Suppressor macrophage treated with lipopolysaccharide for 1 hour (primary cell): ENCODE data around the gene KDM4B.

ENCODE experiments used
- DNase-seq, 3 donors: peaks; one replicate each; pipeline ENCODE4 v3.0.0-alpha.2; 2020 to 2022

KDM4B gene

DNA sequence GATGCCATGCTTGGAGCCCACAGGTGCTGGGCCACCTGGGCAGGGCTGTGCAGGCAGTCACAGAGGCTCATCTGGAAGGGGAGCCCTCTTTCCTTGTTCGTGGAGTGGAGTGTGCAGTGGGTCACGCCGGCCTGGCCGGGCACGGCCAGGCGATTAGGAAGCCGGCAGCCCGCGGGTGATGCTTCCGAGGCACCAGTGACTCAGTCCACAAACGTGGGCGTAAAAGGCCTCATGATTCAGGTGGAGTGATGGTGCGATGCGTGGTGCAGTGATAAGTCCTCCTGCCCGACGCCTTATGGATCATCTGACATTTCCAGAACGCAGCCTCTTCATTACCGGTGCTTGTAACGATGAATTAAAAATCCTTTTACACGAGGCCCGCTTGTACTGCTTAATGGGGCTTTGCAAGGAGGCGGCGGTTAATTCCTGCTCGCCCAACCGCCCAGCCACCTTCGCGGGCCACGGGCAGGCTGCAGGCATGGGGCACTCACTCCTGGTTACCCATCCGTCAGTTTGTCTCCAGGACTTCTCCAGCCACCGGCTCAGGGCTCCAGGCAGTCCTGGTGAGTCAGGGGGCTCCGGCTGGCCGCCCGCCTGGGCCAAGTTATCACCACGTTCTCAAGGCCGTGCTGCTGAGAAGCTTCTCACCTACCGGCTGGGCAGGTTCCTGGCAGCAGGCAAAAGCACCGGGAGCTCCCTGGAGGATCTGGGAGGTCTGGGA is 172.4 kb downstream of the KDM4B start:
- DNase-seq, result no peak

DNA sequence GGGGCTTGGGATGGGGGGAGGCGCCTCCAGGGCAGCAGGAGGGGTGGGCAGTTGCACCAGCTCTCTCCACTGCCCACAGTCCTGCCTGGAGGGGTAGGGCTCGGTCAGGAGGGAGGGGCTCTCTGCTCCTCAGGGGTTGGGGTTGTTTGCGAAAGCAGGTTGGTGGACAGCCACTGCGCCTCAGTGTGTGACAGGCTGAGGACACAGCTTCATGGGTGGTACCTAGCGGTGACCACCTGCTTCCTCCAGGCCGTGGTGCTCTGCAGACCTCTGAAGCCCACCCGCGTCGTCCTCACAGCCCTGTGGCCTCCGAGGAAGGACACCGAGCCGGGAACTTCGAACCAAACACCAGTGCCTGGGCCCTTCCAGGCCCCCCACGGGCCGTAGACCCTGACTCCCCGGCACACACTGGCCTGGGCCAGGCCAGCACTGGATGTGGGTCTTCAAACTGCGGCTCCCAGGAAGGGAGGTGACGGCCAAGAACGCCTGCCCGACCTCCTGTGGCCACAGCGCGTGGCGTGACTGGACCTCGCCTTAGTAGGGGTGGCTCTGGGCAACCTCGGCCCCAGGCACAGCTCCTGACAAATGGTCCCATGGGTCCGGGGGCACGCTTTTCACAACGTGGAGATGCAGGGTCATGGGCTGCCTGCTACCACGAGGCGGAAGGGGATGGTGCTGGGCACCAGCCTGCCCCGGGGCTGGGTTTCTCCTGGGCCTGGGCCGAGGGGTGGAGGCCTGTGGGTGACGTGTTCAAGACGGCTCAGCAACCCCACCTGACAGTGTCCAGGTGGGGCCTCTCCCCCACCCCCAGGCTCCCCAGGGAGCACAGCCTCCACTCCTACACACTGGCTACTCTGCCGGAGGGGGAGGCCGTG is 173.2 kb downstream of the KDM4B start:
- DNase-seq, result no peak

DNA sequence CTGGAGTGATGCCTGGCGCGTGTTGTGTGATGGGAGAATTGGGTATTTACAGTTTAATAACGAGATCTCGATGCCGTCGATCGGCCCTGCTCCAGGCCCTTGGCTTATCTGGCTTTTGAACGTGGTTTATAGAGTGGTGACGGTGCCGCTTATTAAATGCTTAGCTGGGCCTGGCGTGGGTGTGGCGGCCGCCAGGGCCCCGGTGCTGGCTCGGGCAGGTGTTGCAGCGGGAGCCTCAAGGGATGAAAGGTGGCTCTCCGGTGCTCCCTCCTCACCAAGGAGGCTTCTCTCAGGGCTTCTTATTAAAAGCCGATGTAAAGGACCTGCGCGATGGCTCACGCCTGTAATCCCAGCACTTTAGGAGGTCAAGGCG is 173.8 kb downstream of the KDM4B start:
- no peak for DNase-seq

GRCh38 chr19:5143471-5144411 is 174.8 kb downstream of the KDM4B start:
- DNase-seq, result no peak

DNA sequence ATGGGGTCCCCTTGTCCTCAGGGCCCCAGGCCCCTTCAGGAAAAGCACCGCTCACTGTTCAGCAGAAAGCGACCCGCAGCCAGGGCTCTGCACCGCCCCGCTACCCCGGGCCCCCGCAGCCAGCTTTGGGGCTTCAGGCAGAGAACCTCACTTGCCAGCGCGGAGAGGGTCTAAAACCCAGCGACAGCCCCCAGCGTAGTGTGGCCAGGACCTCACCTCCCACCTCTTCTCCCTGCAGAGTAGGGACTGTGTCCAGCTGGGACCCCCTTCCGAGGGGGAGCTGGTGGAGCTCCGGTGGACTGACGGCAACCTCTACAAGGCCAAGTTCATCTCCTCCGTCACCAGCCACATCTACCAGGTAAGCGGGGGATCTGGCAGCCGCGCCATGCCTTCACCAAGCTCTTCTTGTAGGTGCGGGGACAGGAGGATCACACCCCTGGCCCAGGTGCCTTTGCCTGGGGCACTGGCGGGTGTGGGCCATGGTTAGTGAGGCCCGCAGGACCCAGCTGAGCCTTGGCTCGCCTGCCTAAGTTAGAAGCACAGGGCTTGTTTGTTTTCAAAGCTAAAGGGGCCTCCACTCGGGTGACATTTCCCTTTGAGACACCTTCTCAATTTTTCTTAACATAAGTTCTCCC is 175.7 kb downstream of the KDM4B start:
- no peak for DNase-seq

GRCh38 chr19:5145521-5146511 is 176.9 kb downstream of the KDM4B start:
- no peak for DNase-seq

- DNase-seq, result no peak
These were observed 178.4 kb downstream of the KDM4B start for GRCh38 chr19:5147074-5147977.

GRCh38 chr19:5147978-5148793 is 179.3 kb downstream of the KDM4B start:
- DNase-seq, result no peak

- no peak for DNase-seq
These were observed 179.9 kb downstream of the KDM4B start for GRCh38 chr19:5148794-5149190.

DNA sequence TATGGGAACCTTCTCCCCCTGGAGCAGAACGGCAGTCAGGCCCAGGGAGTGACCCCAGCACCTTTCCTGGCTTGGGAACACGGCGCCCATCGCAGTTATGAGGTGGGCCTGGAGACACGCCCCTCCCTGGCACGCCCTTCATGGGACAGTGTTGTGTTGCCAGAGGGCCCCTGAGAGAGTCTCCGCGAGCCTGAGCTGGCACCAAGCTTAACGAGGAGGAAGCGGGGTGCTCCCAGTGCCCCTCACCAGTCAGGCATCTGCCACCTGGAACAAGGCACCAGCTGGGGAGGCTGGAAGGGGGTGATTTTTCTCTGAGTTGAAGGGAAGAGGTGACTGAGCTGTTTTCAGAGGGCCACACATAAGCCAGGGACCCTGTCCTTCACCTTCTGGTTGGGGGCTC is 180.6 kb downstream of the KDM4B start:
- no peak for DNase-seq

DNA sequence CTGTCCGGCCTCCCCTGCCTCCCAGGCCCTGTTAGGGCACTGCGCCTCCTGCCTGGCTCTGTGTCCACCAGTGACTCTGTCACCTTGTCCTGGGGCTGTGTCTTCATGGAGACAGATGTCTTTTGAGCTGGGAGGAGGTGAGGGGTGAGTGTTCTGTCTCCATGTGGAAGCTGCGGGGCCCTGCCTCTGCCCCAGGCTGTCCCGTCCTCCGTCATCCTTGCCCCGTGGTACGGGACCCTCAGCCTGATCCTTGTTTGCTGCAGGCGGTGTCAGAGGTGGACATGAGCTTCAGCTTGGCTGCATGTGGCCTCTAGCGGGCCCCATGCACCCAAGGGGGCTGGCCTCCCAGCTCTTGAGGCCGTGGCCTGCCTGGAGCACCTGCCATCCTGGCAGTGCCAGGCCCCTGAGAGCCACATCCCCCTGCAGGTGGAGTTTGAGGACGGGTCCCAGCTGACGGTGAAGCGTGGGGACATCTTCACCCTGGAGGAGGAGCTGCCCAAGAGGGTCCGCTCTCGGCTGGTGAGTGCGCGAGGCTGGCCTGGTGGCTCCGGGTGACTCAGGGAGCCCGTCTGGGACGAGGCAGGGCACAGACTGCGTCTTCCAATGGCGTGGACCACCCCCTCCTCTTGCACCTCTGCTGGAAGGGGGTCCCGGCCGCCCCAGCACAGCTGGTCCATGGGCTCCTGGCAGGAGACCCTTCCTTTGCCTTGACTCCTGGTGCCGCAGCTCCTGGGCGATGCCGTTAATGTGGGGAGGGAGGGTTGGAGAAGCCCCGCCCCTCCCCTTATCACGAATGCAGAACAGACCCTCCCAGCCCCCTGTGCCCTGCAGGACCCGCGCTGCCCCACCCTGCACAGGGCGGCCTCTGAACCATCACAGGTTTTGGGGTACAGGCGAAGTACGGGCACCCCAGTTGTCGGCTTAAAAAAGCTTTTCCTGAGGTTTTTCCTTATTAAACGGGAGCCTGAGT is 181.3 kb downstream of the KDM4B start:
- no peak for DNase-seq

DNA sequence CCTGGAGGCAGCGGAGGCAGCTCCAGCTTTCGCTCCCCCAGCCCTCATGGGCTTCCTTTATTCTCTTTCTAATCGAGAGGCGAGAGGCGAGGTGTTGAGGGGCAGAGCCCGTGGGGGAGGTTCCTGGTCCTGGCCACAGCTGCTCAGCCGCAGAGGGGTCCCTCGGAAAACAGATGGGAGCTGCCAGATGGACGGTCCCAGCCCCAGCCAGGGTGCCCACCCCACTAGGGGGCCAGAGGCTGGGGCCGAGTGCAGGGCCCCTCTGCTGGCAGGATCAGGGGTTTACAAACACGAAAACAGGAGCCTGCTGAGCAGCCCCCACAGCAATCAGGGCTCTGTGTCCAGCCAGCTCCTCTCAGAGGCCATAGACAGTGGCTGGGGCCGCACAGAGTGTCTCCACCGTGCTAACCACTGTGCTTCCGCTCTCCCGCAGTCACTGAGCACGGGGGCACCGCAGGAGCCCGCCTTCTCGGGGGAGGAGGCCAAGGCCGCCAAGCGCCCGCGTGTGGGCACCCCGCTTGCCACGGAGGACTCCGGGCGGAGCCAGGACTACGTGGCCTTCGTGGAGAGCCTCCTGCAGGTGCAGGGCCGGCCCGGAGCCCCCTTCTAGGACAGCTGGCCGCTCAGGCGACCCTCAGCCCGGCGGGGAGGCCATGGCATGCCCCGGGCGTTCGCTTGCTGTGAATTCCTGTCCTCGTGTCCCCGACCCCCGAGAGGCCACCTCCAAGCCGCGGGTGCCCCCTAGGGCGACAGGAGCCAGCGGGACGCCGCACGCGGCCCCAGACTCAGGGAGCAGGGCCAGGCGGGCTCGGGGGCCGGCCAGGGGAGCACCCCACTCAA is 182.2 kb downstream of the KDM4B start:
- no peak for DNase-seq

DNA sequence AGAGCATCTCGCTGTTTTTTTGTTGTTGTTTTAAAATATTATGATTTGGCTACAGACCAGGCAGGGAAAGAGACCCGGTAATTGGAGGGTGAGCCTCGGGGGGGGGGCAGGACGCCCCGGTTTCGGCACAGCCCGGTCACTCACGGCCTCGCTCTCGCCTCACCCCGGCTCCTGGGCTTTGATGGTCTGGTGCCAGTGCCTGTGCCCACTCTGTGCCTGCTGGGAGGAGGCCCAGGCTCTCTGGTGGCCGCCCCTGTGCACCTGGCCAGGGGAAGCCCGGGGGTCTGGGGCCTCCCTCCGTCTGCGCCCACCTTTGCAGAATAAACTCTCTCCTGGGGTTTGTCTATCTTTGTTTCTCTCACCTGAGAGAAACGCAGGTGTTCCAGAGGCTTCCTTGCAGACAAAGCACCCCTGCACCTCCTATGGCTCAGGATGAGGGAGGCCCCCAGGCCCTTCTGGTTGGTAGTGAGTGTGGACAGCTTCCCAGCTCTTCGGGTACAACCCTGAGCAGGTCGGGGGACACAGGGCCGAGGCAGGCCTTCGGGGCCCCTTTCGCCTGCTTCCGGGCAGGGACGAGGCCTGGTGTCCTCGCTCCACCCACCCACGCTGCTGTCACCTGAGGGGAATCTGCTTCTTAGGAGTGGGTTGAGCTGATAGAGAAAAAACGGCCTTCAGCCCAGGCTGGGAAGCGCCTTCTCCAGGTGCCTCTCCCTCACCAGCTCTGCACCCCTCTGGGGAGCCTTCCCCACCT is 183.3 kb downstream of the KDM4B start:
- no peak for DNase-seq

- no peak for DNase-seq
These were observed 184.0 kb downstream of the KDM4B start for GRCh38 chr19:5152767-5153532.

GRCh38 chr19:5153601-5154128 is 184.8 kb downstream of the KDM4B start:
- DNase-seq, result no peak
